HEK293T (cell line): ENCODE measurements around the gene ZFX.

ENCODE experiments used
- CTCF ChIA-PET: fragments of 350-600 bp; formaldehyde crosslinking; extraction: SDS; loops from one replicate; lab custom pipeline; 2021; ENCODE audit warnings: antibody characterized with exemption, inconsistent platforms; lab: Yijun Ruan, JAX
- POLR2A ChIA-PET: fragments of 350-600 bp; formaldehyde crosslinking; extraction: SDS; loops from one replicate; lab custom pipeline; 2020; ENCODE audit warnings: antibody characterized with exemption, inconsistent platforms; lab: Yijun Ruan, JAX
- DNase-seq: peaks from one replicate; pipeline ENCODE4 v3.0.0; 2012; ENCODE audit warnings: mixed read lengths; ENCODE audit errors: extremely low spot score
- ARNT ChIP-seq: fragments of 450-650 bp; IDR thresholded peaks from 2 replicates; pipeline ENCODE4 v1.6.1; 2017; ENCODE audit warnings: mild to moderate bottlenecking
- BHLHE40 ChIP-seq: fragments of 450-650 bp; IDR thresholded peaks from 2 replicates; pipeline ENCODE4 v1.6.1; 2016; ENCODE audit warnings: mild to moderate bottlenecking, moderate library complexity, borderline replicate concordance
- CTBP1 ChIP-seq: fragments of 450-650 bp; IDR thresholded peaks from 2 replicates; pipeline ENCODE4 v1.6.1; 2016; ENCODE audit warnings: borderline replicate concordance
- ELF4 ChIP-seq: fragments of 450-650 bp; IDR thresholded peaks from 2 replicates; pipeline ENCODE4 v1.6.1; 2017; ENCODE audit warnings: antibody characterized with exemption
- FOXA1 ChIP-seq: fragments of 450-650 bp; IDR thresholded peaks from 2 replicates; pipeline ENCODE4 v1.6.1; 2016; ENCODE audit warnings: mild to moderate bottlenecking
- FOXK2 ChIP-seq: fragments of 450-650 bp; IDR thresholded peaks from 2 replicates; pipeline ENCODE4 v1.6.1; 2016; ENCODE audit warnings: mild to moderate bottlenecking
- FOXM1 ChIP-seq: fragments of 450-650 bp; IDR thresholded peaks from 2 replicates; pipeline ENCODE4 v1.6.1; 2017; ENCODE audit warnings: mild to moderate bottlenecking, borderline replicate concordance
- HDGF ChIP-seq: fragments of 450-650 bp; IDR thresholded peaks from 2 replicates; pipeline ENCODE4 v1.6.1; 2017; ENCODE audit warnings: antibody characterized with exemption, borderline replicate concordance
- L3MBTL2 ChIP-seq: fragments of 450-650 bp; conservative IDR thresholded peaks from 2 replicates; pipeline ENCODE4 v1.6.1; 2016; ENCODE audit warnings: mild to moderate bottlenecking
- LEF1 ChIP-seq: fragments of 450-650 bp; IDR thresholded peaks from 2 replicates; pipeline ENCODE4 v1.6.1; 2017; ENCODE audit warnings: mild to moderate bottlenecking, borderline replicate concordance
- NFRKB ChIP-seq: fragments of 450-650 bp; IDR thresholded peaks from 2 replicates; pipeline ENCODE4 v1.6.1; 2016; ENCODE audit warnings: mild to moderate bottlenecking, moderate library complexity
- SP1 ChIP-seq: fragments of 450-650 bp; IDR thresholded peaks from 2 replicates; pipeline ENCODE4 v1.6.1; 2017
- SUZ12 ChIP-seq: fragments of 450-650 bp; IDR thresholded peaks from 2 replicates; pipeline ENCODE4 v1.6.1; 2016; ENCODE audit warnings: mild to moderate bottlenecking
- TARDBP ChIP-seq: fragments of 450-650 bp; IDR thresholded peaks from 2 replicates; pipeline ENCODE4 v1.6.1; 2016
- ZNF384 ChIP-seq: fragments of 450-650 bp; IDR thresholded peaks from 2 replicates; pipeline ENCODE4 v1.6.1; 2016
- TF ChIP-seq, protein P1 (sequence below): fragments of 450-650 bp; IDR thresholded peaks from 2 replicates; pipeline ENCODE4 v1.6.1; 2016

The ZFX gene

GRCh38 chrX:24243188-24243587 lies 93.7 kb downstream of the ZFX start:
- ChIA-PET POLR2A (no interaction called here), CTCF (interaction anchor here (0.9 kb wide), 1 partner anchor 14 kb away, joined by 4 read pairs; no protein-coding TSS in a partner anchor)
- TF ChIP-seq SP1 (no peak), SUZ12 (no peak), CTBP1 (no peak), TARDBP (no peak), BHLHE40 (no peak), L3MBTL2 (no peak)
- no peak for DNase-seq

GRCh38 chrX:24243692-24244091 lies 94.2 kb downstream of the ZFX start:
- TF ChIP-seq CTBP1 (no peak), L3MBTL2 (no peak), ZNF384 (no peak), NFRKB (no peak), SUZ12 (no peak), LEF1 (no peak), BHLHE40 (no peak), TARDBP (no peak), FOXM1 (no peak), ARNT (no peak), HDGF (no peak), FOXK2 (no peak), FOXA1 (no peak), SP1 (no peak), ELF4 (no peak)
- TF ChIP-seq, protein P1, sequence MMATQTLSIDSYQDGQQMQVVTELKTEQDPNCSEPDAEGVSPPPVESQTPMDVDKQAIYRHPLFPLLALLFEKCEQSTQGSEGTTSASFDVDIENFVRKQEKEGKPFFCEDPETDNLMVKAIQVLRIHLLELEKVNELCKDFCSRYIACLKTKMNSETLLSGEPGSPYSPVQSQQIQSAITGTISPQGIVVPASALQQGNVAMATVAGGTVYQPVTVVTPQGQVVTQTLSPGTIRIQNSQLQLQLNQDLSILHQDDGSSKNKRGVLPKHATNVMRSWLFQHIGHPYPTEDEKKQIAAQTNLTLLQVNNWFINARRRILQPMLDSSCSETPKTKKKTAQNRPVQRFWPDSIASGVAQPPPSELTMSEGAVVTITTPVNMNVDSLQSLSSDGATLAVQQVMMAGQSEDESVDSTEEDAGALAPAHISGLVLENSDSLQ: no peak
- ChIA-PET POLR2A (no interaction called here), CTCF (no interaction called here)
- DNase-seq: no peak

GRCh38 chrX:24245202-24245601 lies 95.7 kb downstream of the ZFX start:
- DNase-seq: no peak
- ChIA-PET CTCF (interaction anchor here (0.6 kb wide), 1 partner anchor 161 kb away, joined by 3 read pairs; no protein-coding TSS in a partner anchor), POLR2A (no interaction called here)
- TF ChIP-seq ARNT: no peak
- TF ChIP-seq NFRKB: no peak
- TF ChIP-seq ZNF384: no peak
- TF ChIP-seq BHLHE40: no peak
- TF ChIP-seq CTBP1: no peak
- TF ChIP-seq SP1: no peak
- TF ChIP-seq TARDBP: no peak
- TF ChIP-seq FOXK2: no peak

DNA sequence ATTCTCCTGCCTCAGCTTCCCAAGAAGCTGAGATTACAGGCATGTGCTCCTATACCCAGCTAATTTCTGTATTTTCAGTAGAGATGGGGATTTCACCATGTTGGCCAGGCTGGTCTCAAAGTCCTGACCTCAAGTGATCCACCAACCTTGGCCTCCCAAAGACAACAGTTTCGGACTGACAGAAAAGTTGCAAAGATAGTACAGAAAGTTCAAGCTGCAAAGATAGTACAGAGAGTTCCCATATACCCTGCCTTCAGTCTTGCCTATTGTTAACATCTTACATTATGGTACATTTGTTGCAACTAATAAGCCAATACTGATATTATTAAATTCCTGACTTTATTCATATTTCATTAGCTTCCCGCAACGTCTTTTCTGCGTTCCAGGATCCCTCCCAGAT lies 98.5 kb downstream of the ZFX start:
- TF ChIP-seq, protein P1: no peak
- no peak for TF ChIP-seq LEF1
- ChIA-PET POLR2A (no interaction called here), CTCF (no interaction called here)
- no peak for DNase-seq

GRCh38 chrX:24253030-24253429 lies 103.5 kb downstream of the ZFX start:
- CTCF ChIA-PET: interaction anchor here (0.5 to 0.6 kb wide), 2 partner anchors 159 to 768 kb away, joined by 3 read pairs; no protein-coding TSS in a partner anchor
- POLR2A ChIA-PET: no interaction called here
- no peak for TF ChIP-seq FOXA1
- no peak for TF ChIP-seq NFRKB
- no peak for TF ChIP-seq ARNT
- TF ChIP-seq SP1: no peak
- no peak for TF ChIP-seq ELF4
- no peak for TF ChIP-seq HDGF
- no peak for TF ChIP-seq FOXK2
- no peak for TF ChIP-seq TARDBP
- TF ChIP-seq, protein P1: no peak
- TF ChIP-seq CTBP1: no peak
- no peak for TF ChIP-seq BHLHE40
- no peak for TF ChIP-seq ZNF384
- no peak for TF ChIP-seq L3MBTL2
- TF ChIP-seq SUZ12: no peak
- TF ChIP-seq FOXM1: no peak
- TF ChIP-seq LEF1: no peak
- no peak for DNase-seq

DNA sequence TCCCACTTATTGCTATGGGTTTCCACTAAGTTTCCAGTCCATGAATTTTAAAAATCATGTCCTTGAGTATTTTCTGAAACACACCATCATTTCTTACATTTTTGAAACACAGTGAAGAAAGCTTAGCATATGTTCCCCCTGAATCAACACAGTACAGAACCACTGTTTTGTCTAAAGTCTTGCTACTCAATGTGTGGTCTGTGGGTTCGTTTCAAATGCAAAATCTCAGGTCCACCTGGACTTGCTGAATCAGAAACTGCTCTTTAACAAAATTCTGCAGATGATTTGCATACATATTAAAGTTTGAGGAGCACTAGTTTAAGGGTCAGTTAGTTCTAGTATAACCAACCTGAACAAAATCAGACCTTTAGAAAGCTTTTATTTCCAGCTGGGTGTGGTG lies 103.9 kb downstream of the ZFX start:
- ChIA-PET POLR2A (no interaction called here), CTCF (interaction anchor here (0.5 to 0.6 kb wide), 2 partner anchors 158 to 767 kb away, joined by 3 read pairs; no protein-coding TSS in a partner anchor)
- TF ChIP-seq SP1 (no peak), ARNT (no peak), FOXM1 (no peak)
- DNase-seq: no peak

- no peak for TF ChIP-seq ELF4
- no peak for TF ChIP-seq SUZ12
- TF ChIP-seq CTBP1: no peak
- no peak for TF ChIP-seq HDGF
- TF ChIP-seq ARNT: no peak
- CTCF ChIA-PET: interaction anchor here (1.3 kb wide), 1 partner anchor 11 kb away, joined by 3 read pairs; no protein-coding TSS in a partner anchor
- POLR2A ChIA-PET: no interaction called here
Measured at GRCh38 chrX:24257011-24257410, 107.5 kb downstream of the ZFX start.

More at GRCh38 chrX:24257011-24257410, 107.5 kb downstream of the ZFX start:
- no peak for DNase-seq
